NCI-H446 (cell line): ENCODE results near the gene IL22RA1.

Experiments used
- DNase-seq, 2 experiments: peaks; one replicate each; lab custom pipeline; 2025; lab: John Stamatoyannopoulos, UW

IL22RA1 gene

DNA sequence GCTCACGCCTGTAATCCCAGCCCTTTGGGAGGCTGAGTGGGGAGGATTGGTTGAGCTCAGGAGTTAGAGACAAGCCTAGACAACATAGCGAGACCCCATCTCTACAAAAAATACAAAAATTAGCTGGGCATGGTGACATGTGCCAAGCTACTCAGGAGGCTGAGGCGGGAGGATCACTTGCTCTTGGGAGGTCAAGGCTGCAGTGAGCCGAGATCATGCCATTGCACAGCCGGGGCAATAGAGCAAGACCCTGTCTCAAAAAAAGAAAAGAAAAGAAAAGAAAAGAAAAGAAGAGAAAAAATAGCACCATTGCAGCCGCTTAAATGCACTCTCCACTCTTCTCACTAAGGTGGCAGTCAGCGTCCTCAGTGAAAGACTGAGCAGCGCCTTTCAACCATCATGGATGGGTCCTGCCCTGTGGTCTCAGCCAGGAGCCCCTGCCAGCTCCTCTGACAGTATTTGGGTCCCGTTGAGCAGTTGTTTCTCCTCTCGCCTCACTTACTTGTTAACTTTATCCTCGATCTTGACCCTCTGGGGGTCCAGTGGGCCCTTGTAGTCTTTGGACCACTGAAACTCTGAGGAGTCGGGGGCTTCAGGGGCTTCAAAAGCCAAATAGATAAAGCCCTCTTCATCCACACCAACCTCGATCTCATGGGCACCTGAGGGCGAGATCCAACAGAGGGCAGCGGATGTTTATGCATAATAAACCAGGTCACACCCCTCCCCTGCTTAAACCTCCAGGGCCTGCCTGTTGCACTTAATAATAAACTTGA lies 67.9 kb downstream of the IL22RA1 start:
- no peak for DNase-seq

DNA sequence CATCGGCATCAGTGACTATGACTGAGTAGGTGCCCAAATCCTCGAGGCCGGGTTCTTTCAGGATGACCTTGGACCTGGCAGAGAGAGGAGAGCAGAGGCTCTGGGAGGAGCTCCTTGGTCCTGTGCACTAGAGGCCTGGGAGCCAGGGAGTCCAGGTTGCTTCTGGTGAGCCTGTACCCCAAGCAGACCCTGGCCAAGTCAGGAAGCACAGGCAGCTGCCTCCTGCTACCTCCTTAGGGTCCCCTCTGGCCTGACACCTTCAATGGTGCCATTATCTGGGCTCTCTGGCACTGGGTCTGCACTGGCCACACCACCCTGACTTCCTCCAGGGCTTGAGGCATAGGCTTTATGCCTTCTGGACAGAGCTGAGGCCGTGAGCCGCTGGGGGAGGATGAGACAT lies 68.7 kb downstream of the IL22RA1 start:
- no peak for DNase-seq

DNA sequence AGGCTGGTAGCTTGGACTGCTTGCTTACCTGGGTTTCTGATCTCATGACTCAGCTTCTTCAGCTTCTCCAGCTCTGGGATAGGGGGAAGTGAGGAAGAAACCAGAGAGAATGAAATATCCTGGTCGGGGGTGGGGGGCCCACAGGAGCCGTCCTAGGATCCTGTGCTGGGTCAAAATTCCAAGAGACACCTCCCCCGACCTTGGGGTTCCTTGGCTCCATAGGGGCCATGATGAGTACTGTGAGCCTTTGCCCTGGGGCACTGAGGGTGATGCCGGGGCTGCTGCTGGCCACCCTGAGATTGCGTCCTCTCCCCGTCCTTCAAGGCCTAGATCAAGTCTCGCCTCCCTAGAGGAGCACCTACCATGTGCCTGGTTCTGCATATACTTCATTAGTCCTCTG lies 71.0 kb downstream of the IL22RA1 start:
- no peak for DNase-seq

DNA sequence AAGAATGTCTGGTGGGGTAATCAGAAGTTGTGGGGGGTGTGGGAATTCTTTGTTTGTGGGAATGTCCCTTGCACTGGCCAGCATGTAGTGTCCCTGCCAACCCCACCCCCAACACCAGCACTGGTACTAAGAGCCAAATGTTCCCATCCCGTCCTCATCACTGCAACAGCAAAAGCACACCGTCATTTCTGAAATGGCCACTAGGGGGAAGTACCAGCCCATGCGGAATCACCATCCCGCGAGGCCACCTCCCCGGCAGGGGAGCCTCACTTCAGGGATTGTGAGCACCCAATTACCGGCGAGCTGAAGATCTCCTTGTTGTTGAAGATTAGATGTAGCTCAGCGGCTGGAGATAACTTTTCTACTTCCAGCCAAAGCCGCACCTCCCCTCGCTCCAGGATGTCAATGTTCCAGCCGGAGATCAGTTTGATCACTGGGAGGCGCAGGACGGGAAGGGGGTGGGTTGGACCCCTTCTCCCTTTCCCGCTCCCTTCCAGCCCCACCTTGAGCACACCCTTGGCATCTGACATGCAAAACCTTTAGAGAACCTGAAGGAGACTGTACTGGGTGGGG lies 72.0 kb downstream of the IL22RA1 start:
- peak; percentile 37 to 79 for DNase-seq

DNA sequence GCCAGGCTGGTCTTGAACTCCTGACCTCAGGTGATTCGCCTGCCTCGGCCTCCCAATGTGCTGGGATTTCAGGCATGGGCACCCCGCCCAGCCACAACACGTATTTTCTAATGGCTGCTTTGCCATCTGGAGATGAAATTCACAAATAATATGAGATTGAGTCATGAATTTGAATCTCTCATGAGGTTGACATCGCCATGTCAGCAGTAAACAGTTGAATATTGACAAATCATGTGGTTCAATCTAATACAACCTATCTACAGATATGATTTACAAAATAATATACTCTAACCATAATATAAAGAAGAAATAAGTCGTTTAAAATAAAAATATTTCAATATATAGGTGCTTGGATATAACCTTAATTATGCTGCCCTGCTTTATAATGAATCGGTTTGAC lies 73.1 kb downstream of the IL22RA1 start:
- no peak for DNase-seq
